CD4-positive, alpha-beta T cell (primary cell): ENCODE results near the gene FAM180A. TPM values are rescaled to one million over a fixed set of nuclear protein-coding genes. Genes with fewer than 3 reads are reported as not detected.

Experiments used
- ATAC-seq: fragments of 200-7000 bp; cut with Tn5 transposase; one replicate; pipeline ENCODE4 v1.10.0; 2022; ENCODE audit warnings: mild to moderate bottlenecking; ENCODE audit not compliant: poor library complexity
- CTCF ChIA-PET: fragments of 350-600 bp; sonication (Branson Sonifier 250); formaldehyde crosslinking; loops from one replicate; lab custom pipeline; 2021; ENCODE audit warnings: antibody characterized with exemption, inconsistent platforms; lab: Charles Lee
- POLR2A ChIA-PET: fragments of 350-600 bp; sonication (Branson Sonifier 250); formaldehyde crosslinking; loops from one replicate; lab custom pipeline; 2021; ENCODE audit warnings: antibody characterized with exemption, inconsistent platforms; lab: Charles Lee
- DNase-seq, 14 experiments: peaks; one replicate each; pipeline ENCODE4 v3.0.0-alpha.2; 2013 to 2020; ENCODE audit warnings: mixed read lengths in 2 of 14
- H3K27ac ChIP-seq, 2 donors: one replicate each; pipeline versions ENCODE4 v1.5.1 to v1.7.0; 2013; ENCODE audit warnings: low read length in 2 of 2, low read depth in 1 of 2, mild to moderate bottlenecking in 1 of 2
- H3K27me3 ChIP-seq, 2 experiments: 1 replicate in 1 of 2; 2 replicates in 1 of 2; pipeline versions ENCODE4 v1.6.1 to v1.7.0; 2013; ENCODE audit warnings: low read length in 2 of 2, control low read depth in 1 of 2, mild to moderate bottlenecking in 1 of 2, moderate library complexity in 1 of 2; ENCODE audit not compliant: insufficient read depth in 2 of 2, control insufficient read depth in 1 of 2
- H3K36me3 ChIP-seq: one replicate; pipeline ENCODE4 v1.6.1; 2013; ENCODE audit warnings: low read length, control low read depth; ENCODE audit not compliant: insufficient read depth
- H3K4me1 ChIP-seq: one replicate; pipeline ENCODE4 v1.6.1; 2013; ENCODE audit warnings: low read length, control low read depth; ENCODE audit not compliant: insufficient read depth
- H3K4me3 ChIP-seq: one replicate; pipeline ENCODE4 v1.5.1; 2013; ENCODE audit warnings: mild to moderate bottlenecking, low read length, moderate library complexity
- H3K9me3 ChIP-seq, 2 experiments: 1 replicate in 1 of 2; 2 replicates in 1 of 2; pipeline versions ENCODE4 v1.6.1 to v1.7.0; 2013; ENCODE audit warnings: low read length in 2 of 2, mild to moderate bottlenecking in 2 of 2, control low read depth in 1 of 2, moderate library complexity in 1 of 2; ENCODE audit not compliant: control insufficient read depth in 1 of 2, insufficient read depth in 1 of 2
- H3K27ac Mint-ChIP-seq: one replicate; pipeline ENCODE4 v1.8.0; 2020; ENCODE audit warnings: mixed read lengths
- H3K27me3 Mint-ChIP-seq: one replicate; pipeline ENCODE4 v1.8.0; 2021; ENCODE audit warnings: mixed read lengths
- H3K36me3 Mint-ChIP-seq: one replicate; pipeline ENCODE4 v1.8.0; 2021; ENCODE audit warnings: low read depth, mixed read lengths
- H3K4me1 Mint-ChIP-seq: one replicate; pipeline ENCODE4 v1.8.0; 2021; ENCODE audit warnings: low read depth, mixed read lengths
- H3K4me3 Mint-ChIP-seq: one replicate; pipeline ENCODE4 v1.8.0; 2020; ENCODE audit warnings: mild to moderate bottlenecking, mixed read lengths
- H3K9me3 Mint-ChIP-seq: one replicate; pipeline ENCODE4 v1.8.0; 2020; ENCODE audit warnings: mixed read lengths
- intact Hi-C, 2 experiments: fragments of 100-400 bp; cut with DNase I in 1 of 2; cut with micrococcal nuclease in 1 of 2; formaldehyde crosslinking; loops; one replicate each; pipeline versions ENCODE4 v1.15.1 to v1.9.0; 2023 to 2025; cut with DNase I, micrococcal nuclease
- total RNA-seq, 174 experiments: library from RNA in 2 of 174; stranded (reverse) in 2 of 174; gene quantifications; one replicate each; pipeline ENCODE4 v1.2.3 and lab custom pipeline; 2021 to 2026
- TF ChIP-seq, protein P1 (sequence below): fragments of 200-600 bp; IDR thresholded peaks from one replicate; pipeline ENCODE4 v1.8.0; 2022; ENCODE audit warnings: antibody characterized with exemption, mild to moderate bottlenecking

The FAM180A gene
- total RNA-seq, 2 experiments from 2014 or later: not detected

DNA sequence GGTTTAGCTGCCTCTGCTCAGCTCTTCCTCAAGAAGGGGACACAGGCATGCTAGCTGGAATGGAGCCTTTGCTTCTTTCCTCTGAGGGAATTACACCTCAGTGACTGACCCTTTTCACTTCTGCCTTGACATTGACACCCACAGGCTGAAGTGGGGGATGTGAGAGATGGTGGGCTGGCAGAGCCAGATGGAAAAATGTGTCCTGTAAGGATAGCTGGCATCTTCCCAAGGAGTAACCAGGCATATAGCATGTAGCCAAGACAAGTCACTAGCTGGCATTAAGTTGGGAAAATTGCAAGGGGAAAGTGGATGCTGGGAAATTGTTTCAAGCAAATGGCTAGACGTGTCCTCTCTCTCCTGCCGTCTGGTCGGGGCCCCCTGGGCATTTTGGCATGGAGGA, 66.4 kb downstream of the FAM180A start:
- Mint-ChIP-seq H3K9me3 (no peaks in the 10 kb centered on the region), H3K27me3 (no peaks in the 10 kb centered on the region), H3K36me3 (peaks cover 34% of the 10 kb centered on the region), H3K4me3 (no peak overlapping the region), H3K27ac (no peak overlapping the region), H3K4me1 (no peaks in the 10 kb centered on the region)
- no peak overlapping the region for H3K4me3 ChIP-seq
- H3K9me3 ChIP-seq: no peaks in the 10 kb centered on the region
- ATAC-seq (no peak), DNase-seq (no peak)
- intact Hi-C loops: no loop called here
- ChIA-PET CTCF (no interaction called here), POLR2A (no interaction called here)
- H3K4me1 ChIP-seq: no peaks in the 10 kb centered on the region
- no peaks in the 10 kb centered on the region for H3K27me3 ChIP-seq
- TF ChIP-seq, protein P1, sequence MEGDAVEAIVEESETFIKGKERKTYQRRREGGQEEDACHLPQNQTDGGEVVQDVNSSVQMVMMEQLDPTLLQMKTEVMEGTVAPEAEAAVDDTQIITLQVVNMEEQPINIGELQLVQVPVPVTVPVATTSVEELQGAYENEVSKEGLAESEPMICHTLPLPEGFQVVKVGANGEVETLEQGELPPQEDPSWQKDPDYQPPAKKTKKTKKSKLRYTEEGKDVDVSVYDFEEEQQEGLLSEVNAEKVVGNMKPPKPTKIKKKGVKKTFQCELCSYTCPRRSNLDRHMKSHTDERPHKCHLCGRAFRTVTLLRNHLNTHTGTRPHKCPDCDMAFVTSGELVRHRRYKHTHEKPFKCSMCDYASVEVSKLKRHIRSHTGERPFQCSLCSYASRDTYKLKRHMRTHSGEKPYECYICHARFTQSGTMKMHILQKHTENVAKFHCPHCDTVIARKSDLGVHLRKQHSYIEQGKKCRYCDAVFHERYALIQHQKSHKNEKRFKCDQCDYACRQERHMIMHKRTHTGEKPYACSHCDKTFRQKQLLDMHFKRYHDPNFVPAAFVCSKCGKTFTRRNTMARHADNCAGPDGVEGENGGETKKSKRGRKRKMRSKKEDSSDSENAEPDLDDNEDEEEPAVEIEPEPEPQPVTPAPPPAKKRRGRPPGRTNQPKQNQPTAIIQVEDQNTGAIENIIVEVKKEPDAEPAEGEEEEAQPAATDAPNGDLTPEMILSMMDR: no peak
- H3K27ac ChIP-seq: no peak overlapping the region
- peaks cover 8% of the 10 kb centered on the region for H3K36me3 ChIP-seq

DNA sequence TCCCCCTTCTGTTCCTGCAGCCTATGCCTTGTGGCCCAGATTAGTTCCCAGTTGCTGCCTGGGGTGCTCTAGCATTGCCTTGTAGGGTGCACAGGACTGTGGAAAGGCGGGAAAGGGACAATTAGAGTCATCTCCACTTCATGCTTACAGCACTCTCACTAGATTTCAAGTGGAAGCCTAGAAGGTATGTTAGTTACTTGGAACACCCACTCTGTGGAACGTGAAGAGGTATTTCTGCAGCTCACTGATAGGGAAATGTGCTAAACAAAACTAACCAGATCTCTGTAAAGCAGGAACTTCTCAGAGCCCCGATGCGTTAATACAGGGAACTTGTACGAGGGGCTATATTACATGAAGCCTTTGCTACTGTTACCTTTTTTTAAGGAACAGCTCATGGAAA, 66.9 kb downstream of the FAM180A start:
- DNase-seq: no peak
- ATAC-seq: no peak
- Mint-ChIP-seq H3K9me3 (no peaks in the 10 kb centered on the region), H3K4me3 (no peak overlapping the region), H3K27me3 (no peaks in the 10 kb centered on the region), H3K27ac (no peak overlapping the region), H3K4me1 (no peaks in the 10 kb centered on the region), H3K36me3 (peaks cover 38% of the 10 kb centered on the region)
- intact Hi-C loops: no loop called here
- Histone ChIP-seq H3K9me3 (no peaks in the 10 kb centered on the region), H3K27ac (no peak overlapping the region), H3K36me3 (peaks cover 13% of the 10 kb centered on the region), H3K4me3 (no peak overlapping the region), H3K27me3 (no peaks in the 10 kb centered on the region), H3K4me1 (no peaks in the 10 kb centered on the region)
- TF ChIP-seq, protein P1: no peak
- CTCF ChIA-PET: no interaction called here
- POLR2A ChIA-PET: no interaction called here

Other genes with a start within 250 kb of the FAM180A start
- gene CNOT4, start 238.7 kb downstream of the FAM180A start, total RNA-seq: 10 to 100 TPM; 24.0 to 29.8 TPM
- gene NUP205, start 190.9 kb downstream of the FAM180A start, total RNA-seq: 10 to 100 TPM; 50.6 to 54.7 TPM
- 10 to 100 TPM; 11.5 to 14.1 TPM for gene STMP1, start 86.3 kb downstream of the FAM180A start, total RNA-seq
- not detected for gene SLC13A4, start 20.6 kb downstream of the FAM180A start, total RNA-seq
- 10 to 100 TPM; 88.4 to 94.0 TPM for gene MTPN, start 228.5 kb upstream of the FAM180A start, total RNA-seq